Astrocyte (in vitro differentiated cells and primary cell): Measurements from ENCODE around the gene NDUFS7. TPM values are rescaled to one million over a fixed set of nuclear protein-coding genes. Genes with fewer than 3 reads are reported as not detected.
A peak's percentile ranks its signal among the peaks of the same experiment; 100 is the strongest.

Source experiments
- DNase-seq: peaks from one replicate; pipeline ENCODE4 v3.0.0-alpha.2; 2010; ENCODE audit warnings: low read depth
- FAIRE-seq: peaks from 2 replicates; lab custom pipeline; 2011; peaks lifted over from hg19 to GRCh38; lab: Jason Lieb, UNC
- H2AFZ ChIP-seq: 2 replicates; pipeline ENCODE4 v1.6.0; 2012; ENCODE audit warnings: low read depth, low read length, inconsistent platforms
- H3K27ac ChIP-seq: 2 replicates; pipeline ENCODE4 v1.5.1; 2011; ENCODE audit warnings: low read depth, low read length, inconsistent platforms
- H3K27me3 ChIP-seq: 2 replicates; pipeline ENCODE4 v1.6.0; 2011; ENCODE audit warnings: low read length, inconsistent platforms; ENCODE audit not compliant: insufficient read depth
- H3K36me3 ChIP-seq: 2 replicates; pipeline ENCODE4 v1.5.1; 2011; ENCODE audit warnings: low read length, inconsistent platforms; ENCODE audit not compliant: insufficient read depth
- H3K4me1 ChIP-seq: 2 replicates; pipeline ENCODE4 v1.5.1; 2011; ENCODE audit warnings: low read length, inconsistent platforms; ENCODE audit not compliant: insufficient read depth
- H3K4me2 ChIP-seq: 2 replicates; pipeline ENCODE4 v1.6.0; 2012; ENCODE audit warnings: low read length, inconsistent platforms
- H3K4me3 ChIP-seq: 2 replicates; pipeline ENCODE4 v1.5.1; 2011; ENCODE audit warnings: low read depth, mild to moderate bottlenecking, low read length, inconsistent platforms; ENCODE audit not compliant: insufficient read depth
- H3K79me2 ChIP-seq: 2 replicates; pipeline ENCODE4 v1.6.0; 2012; ENCODE audit warnings: mild to moderate bottlenecking, low read length, inconsistent platforms; ENCODE audit not compliant: insufficient read depth
- H3K9ac ChIP-seq: 2 replicates; pipeline ENCODE4 v1.6.0; 2012; ENCODE audit warnings: mild to moderate bottlenecking, low read length, inconsistent platforms
- H3K9me3 ChIP-seq: 2 replicates; pipeline ENCODE4 v1.5.1; 2012; ENCODE audit warnings: low read depth, mild to moderate bottlenecking, low read length, inconsistent platforms; ENCODE audit not compliant: insufficient read depth
- H4K20me1 ChIP-seq: 2 replicates; pipeline ENCODE4 v1.6.0; 2012; ENCODE audit warnings: low read length, inconsistent platforms; ENCODE audit not compliant: insufficient read depth
- H3K27ac Mint-ChIP-seq: one replicate; pipeline ENCODE4 v1.8.0; 2021; ENCODE audit warnings: mild to moderate bottlenecking, mixed read lengths; ENCODE audit not compliant: unreplicated experiment
- H3K27me3 Mint-ChIP-seq: one replicate; pipeline ENCODE4 v1.8.0; 2021; ENCODE audit warnings: low read depth, mixed read lengths; ENCODE audit not compliant: unreplicated experiment
- H3K36me3 Mint-ChIP-seq: one replicate; pipeline ENCODE4 v1.8.0; 2021; ENCODE audit warnings: low read depth, mixed read lengths; ENCODE audit not compliant: unreplicated experiment
- H3K4me1 Mint-ChIP-seq: one replicate; pipeline ENCODE4 v1.8.0; 2021; ENCODE audit warnings: low read depth, mixed read lengths; ENCODE audit not compliant: unreplicated experiment
- H3K4me3 Mint-ChIP-seq: one replicate; pipeline ENCODE4 v1.8.0; 2021; ENCODE audit warnings: mild to moderate bottlenecking, moderate library complexity, mixed read lengths; ENCODE audit not compliant: unreplicated experiment
- H3K9me3 Mint-ChIP-seq: one replicate; pipeline ENCODE4 v1.8.0; 2021; ENCODE audit warnings: mild to moderate bottlenecking, mixed read lengths; ENCODE audit not compliant: unreplicated experiment
- CTCF ChIP-seq: IDR thresholded peaks from 2 replicates; pipeline ENCODE4 v1.5.1; 2011; ENCODE audit warnings: low read depth, mild to moderate bottlenecking, inconsistent platforms, low read length, moderate library complexity; ENCODE audit not compliant: insufficient read depth
- EZH2 ChIP-seq: IDR thresholded peaks from 2 replicates; pipeline ENCODE4 v1.6.1; 2012; ENCODE audit warnings: mild to moderate bottlenecking, low read length, inconsistent platforms; ENCODE audit not compliant: insufficient read depth
- total RNA-seq: library from RNA; stranded (reverse); gene quantifications from 2 replicates; pipeline ENCODE4 v1.2.1, GENCODE V29; 2021

Gene NDUFS7
- total RNA-seq, 1 donor from 2014 or later = 64.0 TPM

- peak; percentile 65 for DNase-seq
- H4K20me1 ChIP-seq = peaks cover 66% of the 10 kb centered on the region
- peak overlapping the region; percentile 84 for H3K4me3 ChIP-seq
- H3K4me3 Mint-ChIP-seq = peak overlapping the region; percentile 97
- H3K27ac Mint-ChIP-seq = peak overlapping the region; percentile 9
- H3K27me3 ChIP-seq = no peaks in the 10 kb centered on the region
- H3K4me1 ChIP-seq = peaks cover 49% of the 10 kb centered on the region
- no peak for TF ChIP-seq CTCF
- TF ChIP-seq EZH2 = no peak
- peak overlapping the region; percentile 96 for H3K4me2 ChIP-seq
- peak overlapping the region; percentile 93 for H3K9ac ChIP-seq
- no peaks in the 10 kb centered on the region for H3K9me3 Mint-ChIP-seq
- H2AFZ ChIP-seq = no peak overlapping the region
- H3K36me3 Mint-ChIP-seq = peaks cover 4% of the 10 kb centered on the region
- peak overlapping the region; percentile 36 for H3K27ac ChIP-seq
- no peaks in the 10 kb centered on the region for H3K9me3 ChIP-seq
- H3K4me1 Mint-ChIP-seq = peaks cover 39% of the 10 kb centered on the region
- peaks cover 77% of the 10 kb centered on the region for H3K79me2 ChIP-seq
- peaks cover 7% of the 10 kb centered on the region for H3K36me3 ChIP-seq
- no peaks in the 10 kb centered on the region for H3K27me3 Mint-ChIP-seq
- no peak for FAIRE-seq
Measured at GRCh38 chr19:1410136-1410786, 26.6 kb downstream of the NDUFS7 start.

DNA sequence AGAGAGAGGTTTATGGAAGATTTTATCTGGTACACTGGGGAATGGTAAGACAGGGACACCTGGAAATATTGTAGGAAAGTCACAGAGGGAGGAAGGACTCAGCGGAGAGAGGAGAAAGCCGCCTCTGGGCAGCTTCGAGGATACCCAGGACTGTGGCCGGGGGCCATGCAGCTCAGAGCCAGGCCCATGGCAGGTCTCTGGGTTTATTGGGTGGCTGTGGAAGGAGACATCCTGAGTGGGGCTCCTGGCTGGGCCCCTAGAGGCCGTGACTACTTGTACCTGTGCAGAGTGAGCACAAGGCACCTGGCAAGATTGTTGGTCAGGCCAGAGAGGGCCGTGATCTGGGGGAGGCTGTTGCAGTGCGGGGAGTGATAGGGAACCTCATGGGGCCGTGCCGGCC, 27.1 kb downstream of the NDUFS7 start:
- DNase-seq (no peak), FAIRE-seq (no peak)
- peak overlapping the region; percentile 96 for H3K4me2 ChIP-seq
- peak overlapping the region; percentile 97 for H3K4me3 Mint-ChIP-seq
- no peaks in the 10 kb centered on the region for H3K27me3 ChIP-seq
- no peak overlapping the region for H3K27ac Mint-ChIP-seq
- peaks cover 43% of the 10 kb centered on the region for H3K4me1 Mint-ChIP-seq
- peaks cover 70% of the 10 kb centered on the region for H4K20me1 ChIP-seq
- H2AFZ ChIP-seq = no peak overlapping the region
- H3K9me3 Mint-ChIP-seq = no peaks in the 10 kb centered on the region
- peaks cover 4% of the 10 kb centered on the region for H3K36me3 Mint-ChIP-seq
- peak overlapping the region; percentile 36 for H3K27ac ChIP-seq
- no peaks in the 10 kb centered on the region for H3K27me3 Mint-ChIP-seq
- H3K9ac ChIP-seq = peak overlapping the region; percentile 93
- no peaks in the 10 kb centered on the region for H3K9me3 ChIP-seq
- TF ChIP-seq CTCF = no peak
- TF ChIP-seq EZH2 = no peak
- H3K4me1 ChIP-seq = peaks cover 54% of the 10 kb centered on the region
- H3K79me2 ChIP-seq = peaks cover 82% of the 10 kb centered on the region
- peaks cover 7% of the 10 kb centered on the region for H3K36me3 ChIP-seq
- no peak overlapping the region for H3K4me3 ChIP-seq
